Rectal smooth muscle tissue (tissue), 1 donor: ENCODE measurements around the gene TSHZ2.
"Not testable (repeated sequence)": the region's sequence is repeated elsewhere in the genome, so short reads cannot be mapped to it uniquely, and the experiment has no call there.

Source experiments
- H3K27ac ChIP-seq: one replicate; pipeline ENCODE4 v1.7.0; 2013; ENCODE audit warnings: low read depth, low read length, inconsistent platforms
- H3K27me3 ChIP-seq: one replicate; pipeline ENCODE4 v1.7.0; 2013; ENCODE audit warnings: low read length; ENCODE audit not compliant: control insufficient read depth, insufficient read depth
- H3K36me3 ChIP-seq: one replicate; pipeline ENCODE4 v1.7.0; 2013; ENCODE audit warnings: low read length; ENCODE audit not compliant: control insufficient read depth, insufficient read depth
- H3K4me1 ChIP-seq: one replicate; pipeline ENCODE4 v1.7.0; 2013; ENCODE audit warnings: low read length; ENCODE audit not compliant: control insufficient read depth, insufficient read depth
- H3K4me3 ChIP-seq: one replicate; pipeline ENCODE4 v1.7.0; 2013; ENCODE audit warnings: low read length
- H3K9ac ChIP-seq: one replicate; pipeline ENCODE4 v1.7.0; 2013; ENCODE audit warnings: low read length

Gene TSHZ2

DNA sequence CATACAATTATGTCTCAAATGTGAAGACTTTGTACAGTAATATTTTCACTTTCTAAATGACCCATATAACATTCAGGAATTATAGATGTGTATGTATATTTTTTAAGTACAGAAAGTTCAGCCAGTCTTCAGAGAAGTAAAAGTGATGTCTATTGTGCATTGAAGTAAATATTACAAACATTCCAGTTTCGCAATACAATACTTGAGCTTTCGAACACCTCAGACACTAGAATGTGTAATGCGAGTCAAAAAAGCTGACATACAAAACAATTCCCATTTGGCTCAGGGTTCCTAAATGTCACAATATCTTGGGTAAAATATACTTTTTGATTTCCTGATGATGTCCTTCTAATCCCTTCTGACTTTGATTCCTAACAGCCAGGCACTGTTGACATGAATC lies 520.1 kb downstream of the TSHZ2 start:
- no peaks in the 10 kb centered on the region for H3K27me3 ChIP-seq
- H3K4me3 ChIP-seq, result no peak overlapping the region
- H3K4me1 ChIP-seq, result no peaks in the 10 kb centered on the region
- no peak overlapping the region for H3K27ac ChIP-seq
- no peak overlapping the region for H3K9ac ChIP-seq
- H3K36me3 ChIP-seq, result no peaks in the 10 kb centered on the region

DNA sequence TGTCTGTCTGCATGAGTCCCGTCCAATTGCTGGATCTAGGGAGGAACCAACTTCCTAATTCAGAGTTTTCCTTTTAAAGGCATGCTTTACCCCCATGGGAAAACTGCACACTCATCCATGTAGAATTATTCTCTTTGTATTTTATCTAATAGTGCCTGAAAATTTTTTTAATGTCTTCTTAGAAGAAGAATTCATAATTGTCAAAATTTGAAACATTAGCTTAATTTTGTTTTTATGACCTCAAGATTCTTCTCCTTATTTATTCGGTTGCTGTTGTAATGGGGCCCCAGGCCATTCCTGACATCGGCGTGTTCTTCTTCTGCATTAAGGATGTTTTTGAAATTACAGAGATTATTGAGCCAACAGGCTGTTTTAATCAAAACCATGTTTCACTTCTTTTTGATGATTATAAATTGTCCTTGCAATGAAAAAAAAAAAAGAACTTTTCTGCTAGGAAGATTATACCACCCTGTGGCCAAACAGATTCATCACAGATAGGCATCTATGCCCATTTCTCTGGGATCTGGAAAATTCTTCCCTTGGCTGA lies 521.2 kb downstream of the TSHZ2 start:
- Histone ChIP-seq H3K36me3 (no peaks in the 10 kb centered on the region), H3K4me1 (no peaks in the 10 kb centered on the region), H3K27me3 (no peaks in the 10 kb centered on the region), H3K9ac (no peak overlapping the region), H3K27ac (no peak overlapping the region), H3K4me3 (no peak overlapping the region)

DNA sequence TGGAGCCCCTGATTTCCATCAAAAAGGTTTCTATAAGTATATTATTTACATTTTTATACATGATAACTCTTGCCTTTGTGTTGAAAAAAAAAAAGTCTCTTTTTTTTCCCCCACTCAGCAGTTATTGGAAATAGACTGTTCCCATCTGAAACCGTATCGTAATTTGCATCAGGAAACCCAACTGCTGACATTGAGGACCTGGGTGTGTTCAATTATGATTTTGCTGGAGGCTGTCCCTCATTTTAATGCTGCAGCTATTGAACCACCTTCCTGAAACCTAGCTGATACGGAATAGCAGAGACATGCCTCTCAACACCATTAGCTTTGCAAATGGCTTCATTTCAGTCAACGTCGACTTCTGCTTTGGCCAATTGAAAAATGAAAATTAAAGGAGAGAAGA lies 522.6 kb downstream of the TSHZ2 start:
- H3K4me3 ChIP-seq, result no peak overlapping the region
- H3K27ac ChIP-seq, result no peak overlapping the region
- no peaks in the 10 kb centered on the region for H3K4me1 ChIP-seq
- no peaks in the 10 kb centered on the region for H3K36me3 ChIP-seq
- no peaks in the 10 kb centered on the region for H3K27me3 ChIP-seq
- H3K9ac ChIP-seq, result no peak overlapping the region

DNA sequence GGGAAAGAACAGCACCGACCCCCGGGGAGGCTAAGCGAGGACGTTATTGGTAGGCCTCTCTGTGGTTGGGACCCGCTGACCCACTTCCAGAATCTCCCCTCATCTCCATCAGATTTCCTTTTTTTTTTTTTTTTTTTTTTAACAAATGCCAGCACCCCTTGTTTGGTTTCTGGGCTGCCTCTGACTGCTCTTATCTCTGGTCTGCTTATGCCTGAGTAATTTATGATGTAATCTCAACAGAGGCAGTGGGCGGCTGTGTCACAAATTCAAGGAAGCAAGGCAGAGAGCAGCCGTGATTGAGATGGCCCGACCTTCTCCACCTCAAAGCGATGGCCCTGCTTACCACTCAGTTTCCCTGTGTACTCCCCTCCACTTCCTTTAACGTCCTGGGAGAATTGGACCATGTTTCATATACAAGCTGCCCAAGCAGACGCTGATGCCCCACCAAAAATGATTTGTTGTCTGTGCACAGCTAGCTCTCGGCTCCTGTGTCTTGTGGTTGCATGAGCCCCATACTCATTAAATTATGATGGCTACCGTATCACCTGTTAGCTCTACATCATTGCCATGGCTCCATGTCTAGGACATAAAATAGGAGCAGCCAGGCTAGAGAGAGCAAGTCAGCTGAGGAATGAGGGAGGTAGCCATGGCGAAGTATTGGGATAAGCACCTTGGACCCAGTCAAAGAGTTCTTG lies 523.4 kb downstream of the TSHZ2 start:
- no peaks in the 10 kb centered on the region for H3K27me3 ChIP-seq
- no peak overlapping the region for H3K9ac ChIP-seq
- no peaks in the 10 kb centered on the region for H3K36me3 ChIP-seq
- H3K27ac ChIP-seq, result no peak overlapping the region
- H3K4me3 ChIP-seq, result no peak overlapping the region
- H3K4me1 ChIP-seq, result no peaks in the 10 kb centered on the region

DNA sequence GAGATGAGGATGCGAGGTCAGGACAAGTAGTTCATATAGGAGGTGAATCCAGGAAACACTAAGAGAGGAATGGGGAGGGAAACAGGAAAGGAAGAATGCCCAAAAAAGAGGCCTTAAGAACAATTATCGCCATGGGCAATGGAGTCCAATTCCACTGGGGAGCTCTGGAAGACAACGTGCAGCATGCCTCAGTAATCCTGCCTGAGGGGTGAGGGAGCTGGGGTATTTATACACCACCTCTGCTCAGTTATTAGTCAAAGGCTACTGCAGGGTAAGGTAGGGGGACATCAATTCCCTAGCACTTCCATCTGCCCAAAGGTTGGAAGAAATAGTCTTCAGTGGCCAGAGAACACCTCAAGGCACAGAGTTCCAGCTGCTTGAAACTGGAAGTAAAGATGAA lies 525.1 kb downstream of the TSHZ2 start:
- Histone ChIP-seq H3K27ac (no peak overlapping the region), H3K36me3 (no peaks in the 10 kb centered on the region), H3K4me1 (no peaks in the 10 kb centered on the region)

DNA sequence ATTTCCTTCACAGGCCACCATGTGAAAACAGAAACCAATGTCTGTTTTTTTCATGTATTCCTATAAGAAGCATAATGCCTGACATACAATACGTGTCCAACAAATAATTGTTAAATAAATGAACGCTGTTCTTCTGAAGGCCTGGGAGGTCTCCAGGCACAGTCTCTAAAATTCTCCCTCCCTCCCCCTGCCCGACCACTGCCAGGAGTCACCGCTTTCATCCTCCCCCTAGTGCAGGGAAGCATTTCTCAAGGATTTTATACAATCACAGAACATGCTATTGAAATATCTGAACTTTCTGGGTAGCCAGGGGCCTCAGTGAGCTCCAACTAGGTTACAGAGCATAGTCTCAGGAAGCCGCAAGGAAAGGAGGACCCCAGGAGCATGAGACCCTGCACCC lies 526.2 kb downstream of the TSHZ2 start:
- Histone ChIP-seq H3K4me3 (no peak overlapping the region), H3K9ac (no peak overlapping the region), H3K4me1 (no peaks in the 10 kb centered on the region), H3K27me3 (no peaks in the 10 kb centered on the region), H3K27ac (no peak overlapping the region), H3K36me3 (no peaks in the 10 kb centered on the region)

More for the DNA sequence above, 525.1 kb downstream of the TSHZ2 start:
- no peak overlapping the region for H3K9ac ChIP-seq
- H3K27me3 ChIP-seq, result no peaks in the 10 kb centered on the region
- H3K4me3 ChIP-seq, result no peak overlapping the region

DNA sequence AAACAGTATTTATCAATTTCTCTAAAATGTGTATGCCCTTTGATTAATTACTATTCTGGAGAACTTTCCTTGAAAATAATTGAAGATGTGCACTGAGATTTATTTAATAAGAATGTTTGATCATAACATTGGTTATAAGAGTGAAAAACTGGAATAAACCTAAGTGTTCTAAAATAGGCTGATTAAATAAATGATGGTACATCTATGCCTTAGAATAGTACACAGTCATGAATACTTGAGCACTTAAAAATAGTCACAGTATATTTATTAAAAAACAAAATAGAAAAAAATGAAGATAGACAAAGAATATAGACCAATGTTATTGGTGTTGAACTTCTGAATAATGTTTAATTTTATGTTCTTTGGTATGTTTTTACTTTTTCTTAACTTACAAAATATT lies 528.5 kb downstream of the TSHZ2 start:
- Histone ChIP-seq H3K27ac (no peak overlapping the region), H3K9ac (no peak overlapping the region), H3K27me3 (no peaks in the 10 kb centered on the region), H3K4me3 (no peak overlapping the region), H3K36me3 (no peaks in the 10 kb centered on the region), H3K4me1 (no peaks in the 10 kb centered on the region)

DNA sequence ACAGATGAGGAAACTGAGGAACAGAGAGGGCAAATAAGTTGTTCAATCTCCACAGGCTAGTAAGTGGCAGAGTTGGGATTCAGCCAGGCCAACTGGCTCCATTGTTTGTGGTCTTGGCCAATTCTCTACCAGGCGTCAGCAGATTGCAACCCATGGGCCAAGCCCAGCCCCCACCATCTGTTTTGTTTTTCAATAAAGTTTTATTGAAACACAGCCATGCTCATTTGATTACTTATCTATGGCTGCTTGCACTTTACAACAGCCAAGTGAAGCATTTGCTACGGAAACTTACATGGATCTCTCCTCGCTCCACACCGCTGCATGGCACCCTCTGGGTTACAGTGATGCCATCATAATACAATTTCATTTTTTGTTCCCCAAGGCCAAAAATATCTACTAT lies 530.7 kb downstream of the TSHZ2 start:
- no peaks in the 10 kb centered on the region for H3K36me3 ChIP-seq
- H3K27ac ChIP-seq, result no peak overlapping the region
- no peaks in the 10 kb centered on the region for H3K27me3 ChIP-seq
- no peak overlapping the region for H3K4me3 ChIP-seq
- H3K4me1 ChIP-seq, result no peaks in the 10 kb centered on the region
- H3K9ac ChIP-seq, result no peak overlapping the region

DNA sequence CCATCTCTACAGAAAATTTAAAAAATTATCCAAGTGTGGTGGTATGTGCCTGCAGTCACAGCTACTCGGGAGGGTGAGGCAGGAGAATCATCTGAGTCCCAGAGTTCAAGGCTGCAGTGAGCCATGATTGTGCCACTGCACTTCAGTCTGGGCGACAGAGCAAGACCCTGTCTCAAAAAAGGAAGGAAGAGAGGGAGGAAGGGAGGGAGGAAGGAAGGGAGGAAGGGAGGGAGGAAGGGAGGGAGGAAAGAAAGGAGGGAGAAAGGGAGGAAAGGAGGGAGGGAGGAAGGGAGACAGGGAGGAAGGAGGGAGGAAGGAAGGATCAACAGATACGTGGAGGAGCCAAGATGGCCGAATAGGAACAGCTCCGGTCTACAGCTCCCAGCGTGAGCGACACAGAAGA lies 531.4 kb downstream of the TSHZ2 start:
- Histone ChIP-seq H3K9ac (no peak overlapping the region), H3K27ac (no peak overlapping the region), H3K27me3 (no peaks in the 10 kb centered on the region), H3K36me3 (no peaks in the 10 kb centered on the region), H3K4me1 (no peaks in the 10 kb centered on the region), H3K4me3 (peak overlapping the region; percentile 32)

DNA sequence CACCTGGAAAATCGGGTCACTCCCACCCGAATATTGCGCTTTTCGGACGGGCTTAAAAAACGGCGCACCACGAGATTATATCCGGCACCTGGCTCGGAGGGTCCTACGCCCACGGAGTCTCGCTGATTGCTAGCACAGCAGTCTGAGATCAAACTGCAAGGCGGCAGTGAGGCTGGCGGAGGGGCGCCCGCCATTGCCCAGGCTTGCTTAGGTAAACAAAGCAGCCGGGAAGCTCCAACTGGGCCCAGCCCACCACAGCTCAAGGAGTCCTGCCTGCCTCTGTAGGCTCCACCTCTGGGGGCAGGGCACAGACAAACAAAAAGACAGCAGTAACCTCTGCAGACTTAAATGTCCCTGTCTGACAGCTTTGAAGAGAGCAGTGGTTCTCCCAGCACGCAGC lies 531.9 kb downstream of the TSHZ2 start:
- not testable (repeated sequence) for H3K36me3 ChIP-seq, H3K9ac ChIP-seq, H3K27me3 ChIP-seq, H3K27ac ChIP-seq, H3K4me1 ChIP-seq, H3K4me3 ChIP-seq

DNA sequence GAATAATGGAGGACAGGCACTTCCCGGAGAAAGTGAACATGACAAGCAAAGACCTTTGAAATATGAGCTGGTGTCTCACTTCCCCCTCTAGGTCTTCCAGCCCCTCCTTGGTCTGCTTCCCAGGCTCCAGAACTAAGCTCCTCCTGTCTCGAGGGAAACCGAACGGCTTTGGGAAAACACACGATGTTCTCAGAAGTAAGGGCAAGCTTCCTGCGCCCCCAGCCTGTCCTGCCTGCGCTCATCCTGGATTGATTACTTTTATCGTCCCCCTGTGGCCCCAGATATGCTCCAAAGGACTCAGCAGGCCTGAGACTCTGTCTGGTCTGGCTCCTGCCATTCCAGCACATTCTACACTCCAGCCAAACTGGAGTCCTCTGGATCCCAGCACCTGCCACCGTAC lies 538.1 kb downstream of the TSHZ2 start:
- Histone ChIP-seq H3K4me1 (no peaks in the 10 kb centered on the region), H3K27me3 (no peaks in the 10 kb centered on the region), H3K9ac (no peak overlapping the region), H3K27ac (no peak overlapping the region), H3K36me3 (no peaks in the 10 kb centered on the region), H3K4me3 (no peak overlapping the region)

DNA sequence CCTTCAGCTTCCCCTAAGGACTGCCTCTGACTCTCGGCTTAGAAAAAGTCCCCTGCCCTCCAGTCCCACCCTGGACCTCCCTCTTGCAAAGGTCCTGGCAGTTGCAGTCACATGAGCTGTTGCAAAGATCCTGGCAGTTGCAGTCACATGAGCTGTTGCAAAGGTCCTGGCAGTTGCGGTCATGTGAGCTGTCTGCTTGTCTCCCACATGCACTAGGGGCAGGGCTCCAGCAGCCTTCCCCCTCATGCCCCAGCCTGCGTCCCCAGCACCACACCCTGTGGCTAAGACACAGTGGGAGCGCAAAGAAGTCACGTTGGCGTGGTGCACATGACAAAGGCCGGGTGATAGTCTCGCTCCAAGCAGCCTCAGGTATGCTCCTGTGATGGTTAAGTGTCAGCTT lies 538.5 kb downstream of the TSHZ2 start:
- H3K27ac ChIP-seq, result no peak overlapping the region
- H3K4me3 ChIP-seq, result no peak overlapping the region
- H3K36me3 ChIP-seq, result no peaks in the 10 kb centered on the region
- no peak overlapping the region for H3K9ac ChIP-seq
- H3K4me1 ChIP-seq, result no peaks in the 10 kb centered on the region
- no peaks in the 10 kb centered on the region for H3K27me3 ChIP-seq

DNA sequence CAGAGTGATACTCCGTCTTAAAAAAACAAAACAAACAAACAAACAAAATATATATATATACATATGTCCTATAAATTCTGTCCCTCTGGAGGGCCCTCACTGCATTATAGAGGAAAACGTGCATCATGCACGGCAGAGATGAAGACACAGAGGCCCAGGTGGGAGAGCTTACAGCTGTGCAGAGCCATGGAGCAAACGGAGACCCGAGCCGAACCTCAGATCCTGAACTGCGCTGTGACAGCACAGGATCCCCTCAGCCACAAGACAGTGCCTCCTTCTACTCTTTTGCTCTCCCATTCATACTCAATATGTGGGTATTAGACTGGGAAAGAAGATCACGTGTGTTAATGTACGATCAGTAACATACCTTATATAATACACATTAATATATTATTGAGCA lies 539.9 kb downstream of the TSHZ2 start:
- Histone ChIP-seq H3K4me3 (no peak overlapping the region), H3K27me3 (no peaks in the 10 kb centered on the region), H3K36me3 (no peaks in the 10 kb centered on the region), H3K4me1 (no peaks in the 10 kb centered on the region), H3K9ac (no peak overlapping the region), H3K27ac (no peak overlapping the region)
